A549 (cell line): Measurements from ENCODE around the gene DTD1.

Experiments used
- CHD4 ChIP-seq: fragments of 200-600 bp; sonication (generic); IDR thresholded peaks from 2 replicates; pipeline ENCODE4 v1.6.1; 2016; ENCODE audit warnings: antibody characterized with exemption, mild to moderate bottlenecking, borderline replicate concordance
- CTCF ChIP-seq: fragments of >200 bp; sonication (Bioruptor Twin); formaldehyde crosslinking; IDR thresholded peaks from 3 replicates; pipeline ENCODE4 v1.5.1; 2016
- ELK1 ChIP-seq: fragments of 150-350 bp; IDR thresholded peaks from 2 replicates; pipeline ENCODE4 v1.6.1; 2014; ENCODE audit warnings: low read depth, mild to moderate bottlenecking, low read length
- EP300 ChIP-seq, 2 experiments: fragments of >200 bp; sonication (Bioruptor Twin); formaldehyde crosslinking; IDR thresholded peaks; 2 replicates in 1 of 2; 3 replicates in 1 of 2; pipeline ENCODE4 v1.6.1; 2016 to 2017
- POLR2A ChIP-seq: IDR thresholded peaks from 2 replicates; pipeline ENCODE4 v1.6.1; 2012; ENCODE audit warnings: mild to moderate bottlenecking, low read length
- RAD21 ChIP-seq, 2 experiments: fragments of >200 bp in 1 of 2; sonication (Bioruptor Twin) in 1 of 2; formaldehyde crosslinking in 1 of 2; IDR thresholded peaks in 1 of 2; conservative IDR thresholded peaks in 1 of 2; 2 replicates in 1 of 2; 3 replicates in 1 of 2; pipeline ENCODE4 v1.6.1; 2012 to 2018; ENCODE audit warnings: inconsistent platforms in 1 of 2
- SMC3 ChIP-seq: fragments of >200 bp; sonication (Bioruptor Twin); formaldehyde crosslinking; IDR thresholded peaks from 3 replicates; pipeline ENCODE4 v1.6.1; 2018; ENCODE audit warnings: inconsistent platforms
- TF ChIP-seq, protein P1 (sequence below): fragments of 200-600 bp; sonication (generic); IDR thresholded peaks from 2 replicates; pipeline ENCODE4 v1.6.1; 2016; ENCODE audit warnings: antibody characterized with exemption, mild to moderate bottlenecking, moderate library complexity

DNA sequence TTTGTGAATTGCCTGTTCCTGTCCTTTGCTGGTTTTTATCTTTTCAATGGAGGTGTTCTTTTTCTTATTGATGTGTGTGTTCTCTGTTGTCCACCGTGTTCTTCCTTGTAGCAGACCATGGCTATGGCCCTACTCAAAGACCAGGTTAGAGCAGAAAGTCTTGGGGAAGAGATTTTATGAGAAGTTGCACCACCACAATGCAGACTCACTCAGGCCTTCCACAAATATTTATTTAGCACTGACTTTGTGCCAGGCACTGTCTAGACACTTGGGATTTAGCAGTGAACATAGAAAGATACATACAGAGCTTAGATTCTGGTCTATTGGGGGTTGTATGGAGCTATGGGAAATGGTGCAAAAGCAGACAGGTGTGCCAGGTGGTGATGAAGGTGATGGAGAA, 98.8 kb downstream of the DTD1 start:
- TF ChIP-seq POLR2A (no peak), EP300 (IDR thresholded peaks at IDR 0.05) (no peak), ELK1 (no peak), CTCF (no peak), CHD4 (no peak), RAD21 (conservative IDR thresholded peaks at IDR 0.05 in 1 of 2, IDR thresholded peaks at IDR 0.05 in 1 of 2) (no peak), SMC3 (no peak)
- TF ChIP-seq, protein P1, sequence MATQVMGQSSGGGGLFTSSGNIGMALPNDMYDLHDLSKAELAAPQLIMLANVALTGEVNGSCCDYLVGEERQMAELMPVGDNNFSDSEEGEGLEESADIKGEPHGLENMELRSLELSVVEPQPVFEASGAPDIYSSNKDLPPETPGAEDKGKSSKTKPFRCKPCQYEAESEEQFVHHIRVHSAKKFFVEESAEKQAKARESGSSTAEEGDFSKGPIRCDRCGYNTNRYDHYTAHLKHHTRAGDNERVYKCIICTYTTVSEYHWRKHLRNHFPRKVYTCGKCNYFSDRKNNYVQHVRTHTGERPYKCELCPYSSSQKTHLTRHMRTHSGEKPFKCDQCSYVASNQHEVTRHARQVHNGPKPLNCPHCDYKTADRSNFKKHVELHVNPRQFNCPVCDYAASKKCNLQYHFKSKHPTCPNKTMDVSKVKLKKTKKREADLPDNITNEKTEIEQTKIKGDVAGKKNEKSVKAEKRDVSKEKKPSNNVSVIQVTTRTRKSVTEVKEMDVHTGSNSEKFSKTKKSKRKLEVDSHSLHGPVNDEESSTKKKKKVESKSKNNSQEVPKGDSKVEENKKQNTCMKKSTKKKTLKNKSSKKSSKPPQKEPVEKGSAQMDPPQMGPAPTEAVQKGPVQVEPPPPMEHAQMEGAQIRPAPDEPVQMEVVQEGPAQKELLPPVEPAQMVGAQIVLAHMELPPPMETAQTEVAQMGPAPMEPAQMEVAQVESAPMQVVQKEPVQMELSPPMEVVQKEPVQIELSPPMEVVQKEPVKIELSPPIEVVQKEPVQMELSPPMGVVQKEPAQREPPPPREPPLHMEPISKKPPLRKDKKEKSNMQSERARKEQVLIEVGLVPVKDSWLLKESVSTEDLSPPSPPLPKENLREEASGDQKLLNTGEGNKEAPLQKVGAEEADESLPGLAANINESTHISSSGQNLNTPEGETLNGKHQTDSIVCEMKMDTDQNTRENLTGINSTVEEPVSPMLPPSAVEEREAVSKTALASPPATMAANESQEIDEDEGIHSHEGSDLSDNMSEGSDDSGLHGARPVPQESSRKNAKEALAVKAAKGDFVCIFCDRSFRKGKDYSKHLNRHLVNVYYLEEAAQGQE: no peak
